Prostate gland (tissue), 2 donors: ENCODE data around the gene U2SURP. TPM values are rescaled to one million over a fixed set of nuclear protein-coding genes. Genes with fewer than 3 reads are reported as not detected.

ENCODE experiments used
- DNase-seq: peaks from one replicate; pipeline ENCODE4 v3.0.0-alpha.2; 2019; ENCODE audit warnings: low spot score
- H3K27ac ChIP-seq, 2 donors: fragments of 200-600 bp; sonication (generic); 2 replicates each; pipeline ENCODE4 v1.5.1; 2017 to 2019
- H3K27me3 ChIP-seq: fragments of 200-600 bp; sonication (generic); replicated peaks from 2 replicates; pipeline ENCODE4 v1.5.1; 2019; ENCODE audit not compliant: insufficient read depth
- H3K36me3 ChIP-seq, 2 donors: fragments of 200-600 bp; sonication (generic); 1 replicate in 1 of 2; 2 replicates in 1 of 2; pipeline versions ENCODE4 v1.5.1 to v1.8.1; 2017 to 2019
- H3K4me1 ChIP-seq: fragments of 200-600 bp; sonication (generic); replicated peaks from 2 replicates; pipeline ENCODE4 v1.5.1; 2019
- H3K4me3 ChIP-seq, 2 donors: fragments of 200-600 bp; sonication (generic); 2 replicates each; pipeline ENCODE4 v1.5.1; 2017 to 2019
- H3K9me3 ChIP-seq: fragments of 200-600 bp; sonication (generic); 2 replicates; pipeline ENCODE4 v1.5.1; 2017
- CTCF ChIP-seq, 4 experiments: fragments of 200-600 bp in 2 of 4; fragments of 450-650 bp in 2 of 4; sonication (generic) in 2 of 4; IDR thresholded peaks; 1 replicate in 3 of 4; 2 replicates in 1 of 4; pipeline ENCODE4 v1.5.1; 2016 to 2019; ENCODE audit warnings: antibody characterized with exemption in 4 of 4, mild to moderate bottlenecking in 2 of 4, moderate library complexity in 2 of 4
- POLR2A ChIP-seq: fragments of 450-650 bp; IDR thresholded peaks from one replicate; pipeline ENCODE4 v1.6.1; 2016; ENCODE audit warnings: antibody characterized with exemption, mild to moderate bottlenecking
- POLR2AphosphoS5 ChIP-seq: sonication (generic); formaldehyde crosslinking; IDR thresholded peaks from one replicate; pipeline ENCODE4 v1.6.1; 2017; ENCODE audit warnings: antibody characterized with exemption
- WGBS: methylation state at CpG from one replicate; pipeline ENCODE4 v1.1.5; 2018; 5-methylcytosine and 5-hydroxymethylcytosine counted together
- intact Hi-C: fragments of 100-400 bp; cut with DNase I; formaldehyde crosslinking; loops from one replicate; pipeline ENCODE4 v1.14.2; 2022
- total RNA-seq, 2 donors: library from RNA; depleted of rRNA; stranded (reverse); fragments of >200 nt; gene quantifications; one replicate each; pipeline ENCODE4 v1.1.0, GENCODE V29; 2016

U2SURP gene
- total RNA-seq, 2 donors from 2014 or later = 38.3 to 59.4 TPM

- Histone ChIP-seq H3K36me3 (no peaks in the 10 kb centered on the region), H3K9me3 (no peaks in the 10 kb centered on the region), H3K27me3 (no peaks in the 10 kb centered on the region), H3K4me3 (no peak overlapping the region), H3K4me1 (no peaks in the 10 kb centered on the region), H3K27ac (no peak overlapping the region)
- intact Hi-C loops = no loop called here
- 84% methylated on average over 2 of the region's 2 CpGs for WGBS
- no peak for TF ChIP-seq POLR2A
- no peak for TF ChIP-seq CTCF (IDR thresholded peaks at IDR 0.05)
- no peak for TF ChIP-seq POLR2AphosphoS5
- no peak for DNase-seq
Observed at GRCh38 chr3:143054011-143054410, 52.6 kb downstream of the U2SURP start.

- Histone ChIP-seq H3K36me3 (no peaks in the 10 kb centered on the region), H3K4me3 (no peak overlapping the region), H3K9me3 (no peaks in the 10 kb centered on the region), H3K27me3 (no peaks in the 10 kb centered on the region), H3K4me1 (no peaks in the 10 kb centered on the region), H3K27ac (no peak overlapping the region)
- intact Hi-C loops = no loop called here
- no peak for TF ChIP-seq POLR2A
- TF ChIP-seq CTCF (IDR thresholded peaks at IDR 0.05) = no peak
- TF ChIP-seq POLR2AphosphoS5 = no peak
- WGBS = 48% methylated on average over 3 of the region's 3 CpGs
- no peak for DNase-seq
Observed at GRCh38 chr3:143056372-143056771, 55.0 kb downstream of the U2SURP start.

- H3K4me3 ChIP-seq = no peak overlapping the region
- H3K27me3 ChIP-seq = no peaks in the 10 kb centered on the region
- WGBS = 85% methylated on average over 3 of the region's 3 CpGs
- no peaks in the 10 kb centered on the region for H3K9me3 ChIP-seq
- no peaks in the 10 kb centered on the region for H3K36me3 ChIP-seq
- no peaks in the 10 kb centered on the region for H3K4me1 ChIP-seq
- DNase-seq = no peak
- H3K27ac ChIP-seq = no peak overlapping the region
- intact Hi-C loops = no loop called here
- TF ChIP-seq POLR2A (no peak), CTCF (IDR thresholded peaks at IDR 0.05) (no peak), POLR2AphosphoS5 (no peak)
Observed at GRCh38 chr3:143060906-143061305, 59.5 kb downstream of the U2SURP start.

GRCh38 chr3:143063018-143063417 lies 61.6 kb downstream of the U2SURP start:
- no peaks in the 10 kb centered on the region for H3K4me1 ChIP-seq
- no peak for TF ChIP-seq CTCF (IDR thresholded peaks at IDR 0.05)
- no peak for DNase-seq
- H3K9me3 ChIP-seq = no peaks in the 10 kb centered on the region
- no peak overlapping the region for H3K4me3 ChIP-seq
- intact Hi-C loops = no loop called here
- no peak overlapping the region for H3K27ac ChIP-seq
- no peaks in the 10 kb centered on the region for H3K36me3 ChIP-seq
- H3K27me3 ChIP-seq = no peaks in the 10 kb centered on the region
- WGBS = 90% methylated on average over 2 of the region's 2 CpGs

GRCh38 chr3:143064777-143065176 lies 63.4 kb downstream of the U2SURP start:
- H3K9me3 ChIP-seq = no peaks in the 10 kb centered on the region
- no peaks in the 10 kb centered on the region for H3K4me1 ChIP-seq
- intact Hi-C loops = no loop called here
- 93% methylated on average over 5 of the region's 5 CpGs for WGBS
- no peak overlapping the region for H3K27ac ChIP-seq
- no peak for TF ChIP-seq CTCF (IDR thresholded peaks at IDR 0.05)
- no peak for TF ChIP-seq POLR2AphosphoS5
- TF ChIP-seq POLR2A = no peak
- H3K4me3 ChIP-seq = no peak overlapping the region
- no peaks in the 10 kb centered on the region for H3K27me3 ChIP-seq
- DNase-seq = no peak
- H3K36me3 ChIP-seq = no peaks in the 10 kb centered on the region
